K562 (cell line): ENCODE data around the gene NDUFC2. TPM values are rescaled to one million over a fixed set of nuclear protein-coding genes. Genes with fewer than 3 reads are reported as not detected.

Source experiments
- BHLHE40 ChIP-seq: IDR thresholded peaks from 2 replicates; pipeline ENCODE4 v1.6.1; 2011; ENCODE audit warnings: low read length, improper control_type of control experiment
- BRD9 ChIP-seq: fragments of 450-650 bp; IDR thresholded peaks from 2 replicates; pipeline ENCODE4 v1.6.1; 2018; ENCODE audit warnings: low read depth; ENCODE audit not compliant: partially characterized antibody
- CGGBP1 ChIP-seq: fragments of 250-450 bp; sonication (Bioruptor Pico); IDR thresholded peaks from 2 replicates; pipeline ENCODE4 v1.9.0; 2021; ENCODE audit warnings: mild to moderate bottlenecking
- CREB3 ChIP-seq: fragments of 450-650 bp; conservative IDR thresholded peaks from 2 replicates; pipeline ENCODE4 v1.6.1; 2016; ENCODE audit warnings: missing genetic modification characterization, low read depth, mild to moderate bottlenecking, missing compliant biosample characterization, moderate library complexity
- DPF2 ChIP-seq: fragments of 450-650 bp; IDR thresholded peaks from 2 replicates; pipeline ENCODE4 v1.6.1; 2016
- GATAD2B ChIP-seq: fragments of 450-650 bp; IDR thresholded peaks from 2 replicates; pipeline ENCODE4 v1.6.1; 2017; ENCODE audit warnings: mild to moderate bottlenecking, borderline replicate concordance
- HDAC2 ChIP-seq: fragments of 450-650 bp; IDR thresholded peaks from 2 replicates; pipeline ENCODE4 v1.6.1; 2016; ENCODE audit warnings: mild to moderate bottlenecking
- HOXB6 ChIP-seq: fragments of 250-450 bp; sonication (Bioruptor Pico); IDR thresholded peaks from 2 replicates; pipeline ENCODE4 v1.5.1; 2022; ENCODE audit warnings: mild to moderate bottlenecking, borderline replicate concordance
- HSF4 ChIP-seq: fragments of 250-450 bp; sonication (Bioruptor Pico); IDR thresholded peaks from 2 replicates; pipeline ENCODE4 v2.1.2; 2022; ENCODE audit warnings: mild to moderate bottlenecking, moderate library complexity, borderline replicate concordance
- NFYB ChIP-seq: IDR thresholded peaks from 2 replicates; pipeline ENCODE4 v1.6.1; 2011; ENCODE audit warnings: mild to moderate bottlenecking, moderate library complexity; ENCODE audit not compliant: insufficient read length; ENCODE audit errors: extremely low read depth
- NR4A1 ChIP-seq, 2 experiments: fragments of 250-450 bp in 1 of 2; fragments of 450-650 bp in 1 of 2; sonication (Bioruptor Pico) in 1 of 2; IDR thresholded peaks; 2 replicates each; pipeline versions ENCODE4 v1.4.0 to v1.6.1; 2016 to 2020; ENCODE audit warnings: mild to moderate bottlenecking in 2 of 2, missing compliant biosample characterization in 1 of 2, missing genetic modification characterization in 1 of 2, moderate library complexity in 1 of 2
- PHF21A ChIP-seq: fragments of 450-650 bp; IDR thresholded peaks from 2 replicates; pipeline ENCODE4 v1.6.1; 2017; ENCODE audit warnings: low read depth, borderline replicate concordance
- PHF8 ChIP-seq: fragments of 200-600 bp; sonication (generic); IDR thresholded peaks from 2 replicates; pipeline ENCODE4 v1.6.1; 2012; ENCODE audit warnings: mixed run types, mild to moderate bottlenecking, inconsistent platforms, low read length, moderate library complexity, borderline replicate concordance
- SNRNP70 ChIP-seq: fragments of 200-400 bp; formaldehyde crosslinking; optimal IDR thresholded peaks from 2 replicates; pipeline ENCODE3; 2017; ENCODE audit warnings: low read depth, low read length
- TRIM24 ChIP-seq, 2 experiments: fragments of 450-650 bp; IDR thresholded peaks; 2 replicates each; pipeline ENCODE4 v1.6.1; 2016
- ZNF197 ChIP-seq: fragments of 200-800 bp; sonication (Bioruptor generic); IDR thresholded peaks from 2 replicates; pipeline ENCODE4 v1.6.1; 2016; ENCODE audit warnings: low read depth, missing genetic modification characterization, missing compliant biosample characterization
- ZNF280A ChIP-seq: fragments of 450-650 bp; IDR thresholded peaks from 2 replicates; pipeline ENCODE4 v1.6.1; 2018; ENCODE audit warnings: mild to moderate bottlenecking, low read depth; ENCODE audit not compliant: partially characterized antibody
- ZNF644 ChIP-seq: fragments of 200-800 bp; sonication (Bioruptor generic); IDR thresholded peaks from 2 replicates; pipeline ENCODE4 v1.6.1; 2016; ENCODE audit warnings: low read depth, missing genetic modification characterization, missing compliant biosample characterization
- ZZZ3 ChIP-seq: fragments of 450-650 bp; IDR thresholded peaks from 2 replicates; pipeline ENCODE4 v1.6.1; 2016; ENCODE audit warnings: antibody characterized with exemption, mild to moderate bottlenecking, moderate library complexity
- polyA plus RNA-seq, 8 experiments: library from polyadenylated mRNA; depleted of rRNA in 4 of 8; stranded (reverse) in 5 of 8; unstranded in 3 of 8; fragments of >200 nt; fragmentation: Nextera tagmentation in 2 of 8; fragmentation: Illumina TruSeq in 1 of 8; extraction: Ambion mirVana in 2 of 8; extraction: Trizol in 1 of 8; gene quantifications; 2 replicates each; pipeline versions ENCODE4 v1.2.1 to v1.2.3, GENCODE V29; 2011 to 2014; ENCODE audit warnings: inconsistent platforms in 1 of 8, missing spikeins in 1 of 8
- total RNA-seq, 7 experiments: library from RNA; depleted of rRNA in 6 of 7; stranded (reverse); fragments of >200 nt in 6 of 7; fragmentation: Illumina TruSeq in 2 of 7; extraction: Trizol in 2 of 7; gene quantifications; 2 replicates each; pipeline versions ENCODE4 v1.2.1 to v1.2.3, GENCODE V29; 2011 to 2021; ENCODE audit warnings: low replicate concordance in 1 of 7
- TF ChIP-seq, protein P1 (sequence below): fragments of 250-450 bp; sonication (Bioruptor Pico); IDR thresholded peaks from 2 replicates; pipeline ENCODE4 v1.5.1; 2021; ENCODE audit warnings: mild to moderate bottlenecking
- TF ChIP-seq, protein P2 (sequence below): fragments of 450-650 bp; IDR thresholded peaks from 2 replicates; pipeline ENCODE4 v1.6.1; 2017; ENCODE audit warnings: antibody characterized with exemption

NDUFC2 gene
- total and polyA plus RNA-seq, 9 of the 15 experiments (the other 6 are each of a cell fraction or from before 2014, with no cell fraction given): 168 to 1,119 (median 442) TPM

GRCh38 chr11:78079232-78080083 lies at the start of gene NDUFC2 (continued):
- TF ChIP-seq CREB3 (tag): no peak
- TF ChIP-seq ZNF197 (CRISPR knock-in tag): no peak
- no peak for TF ChIP-seq HOXB6 (CRISPR knock-in tag)
- TF ChIP-seq ZNF644: no peak
- peak; percentile 61; the same call in 1 of the 2 replicates for TF ChIP-seq GATAD2B
- TF ChIP-seq HSF4 (CRISPR knock-in tag): no peak
- TF ChIP-seq DPF2: peak; percentile 35; the same call in 1 of the 2 replicates
- no peak for TF ChIP-seq BRD9
- 0 out of 2 replicates have a peak, but pooled peaks have one; percentile 25 for TF ChIP-seq HDAC2
- TF ChIP-seq TRIM24 (IDR thresholded peaks at IDR 0.05): peak in 1 of 2 experiments; percentile 98; a peak in 2 of 4 replicates
- 0 out of 2 replicates have a peak, but pooled peaks have one; percentile 66 for TF ChIP-seq CGGBP1 (CRISPR knock-in tag)
- peak; percentile 84 for TF ChIP-seq BHLHE40
- peak; percentile 60; the same call in 1 of the 2 replicates for TF ChIP-seq ZZZ3
- TF ChIP-seq NFYB: no peak
- TF ChIP-seq NR4A1 (CRISPR knock-in tag; IDR thresholded peaks at IDR 0.05): 0 out of 2 replicates have a peak, but pooled peaks have one; percentile 43
- peak; percentile 63; the same call in 1 of the 2 replicates for TF ChIP-seq NR4A1 (tag; IDR thresholded peaks at IDR 0.05)
- TF ChIP-seq SNRNP70: no peak
- TF ChIP-seq, protein P1, sequence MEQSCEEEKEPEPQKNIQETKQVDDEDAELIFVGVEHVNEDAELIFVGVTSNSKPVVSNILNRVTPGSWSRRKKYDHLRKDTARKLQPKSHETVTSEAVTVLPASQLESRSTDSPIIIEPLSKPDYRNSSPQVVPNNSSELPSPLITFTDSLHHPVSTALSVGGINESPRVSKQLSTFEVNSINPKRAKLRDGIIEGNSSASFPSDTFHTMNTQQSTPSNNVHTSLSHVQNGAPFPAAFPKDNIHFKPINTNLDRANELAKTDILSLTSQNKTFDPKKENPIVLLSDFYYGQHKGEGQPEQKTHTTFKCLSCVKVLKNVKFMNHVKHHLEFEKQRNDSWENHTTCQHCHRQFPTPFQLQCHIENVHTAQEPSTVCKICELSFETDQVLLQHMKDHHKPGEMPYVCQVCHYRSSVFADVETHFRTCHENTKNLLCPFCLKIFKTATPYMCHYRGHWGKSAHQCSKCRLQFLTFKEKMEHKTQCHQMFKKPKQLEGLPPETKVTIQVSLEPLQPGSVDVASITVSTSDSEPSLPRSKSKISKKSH (CRISPR knock-in tag): no peak
- TF ChIP-seq, protein P2, sequence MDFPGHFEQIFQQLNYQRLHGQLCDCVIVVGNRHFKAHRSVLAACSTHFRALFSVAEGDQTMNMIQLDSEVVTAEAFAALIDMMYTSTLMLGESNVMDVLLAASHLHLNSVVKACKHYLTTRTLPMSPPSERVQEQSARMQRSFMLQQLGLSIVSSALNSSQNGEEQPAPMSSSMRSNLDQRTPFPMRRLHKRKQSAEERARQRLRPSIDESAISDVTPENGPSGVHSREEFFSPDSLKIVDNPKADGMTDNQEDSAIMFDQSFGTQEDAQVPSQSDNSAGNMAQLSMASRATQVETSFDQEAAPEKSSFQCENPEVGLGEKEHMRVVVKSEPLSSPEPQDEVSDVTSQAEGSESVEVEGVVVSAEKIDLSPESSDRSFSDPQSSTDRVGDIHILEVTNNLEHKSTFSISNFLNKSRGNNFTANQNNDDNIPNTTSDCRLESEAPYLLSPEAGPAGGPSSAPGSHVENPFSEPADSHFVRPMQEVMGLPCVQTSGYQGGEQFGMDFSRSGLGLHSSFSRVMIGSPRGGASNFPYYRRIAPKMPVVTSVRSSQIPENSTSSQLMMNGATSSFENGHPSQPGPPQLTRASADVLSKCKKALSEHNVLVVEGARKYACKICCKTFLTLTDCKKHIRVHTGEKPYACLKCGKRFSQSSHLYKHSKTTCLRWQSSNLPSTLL: no peak
- 0 out of 2 replicates have a peak, but pooled peaks have one; percentile 68 for TF ChIP-seq PHF21A
- no peak for TF ChIP-seq ZNF280A
- TF ChIP-seq PHF8: peak; percentile 90
